Sciatic nerve (tissue), 2 donors: ENCODE data around the gene DUSP21. TPM values are rescaled to one million over a fixed set of nuclear protein-coding genes. Genes with fewer than 3 reads are reported as not detected.
"Not testable (repeated sequence)": the region's sequence is repeated elsewhere in the genome, so short reads cannot be mapped to it uniquely, and the experiment has no call there.

ENCODE experiments used
- ATAC-seq: fragments of 200-7000 bp; cut with Tn5 transposase; one replicate; pipeline ENCODE4 v1.9.1; 2020; ENCODE audit warnings: mild to moderate bottlenecking, moderate library complexity
- DNase-seq: peaks from one replicate; pipeline ENCODE4 v3.0.0-alpha.2; 2020; ENCODE audit warnings: low spot score
- intact Hi-C: fragments of 100-400 bp; cut with DNase I; formaldehyde crosslinking; loops from one replicate; pipeline ENCODE4 v1.14.2; 2022
- total RNA-seq: library from RNA; stranded (reverse); fragmentation: NEBNext Ultra II Directional; extraction: Animal tissue kit (Norgen Biotek cat#: 25700); gene quantifications from one replicate; pipeline ENCODE4 v1.2.1, GENCODE V29; 2021
- donor health status: DM: no; HTN: no; CAD: no.
- donor health status: DM: no; HTN: no; CAD: no.

DUSP21 gene
- not detected for total RNA-seq

DNA sequence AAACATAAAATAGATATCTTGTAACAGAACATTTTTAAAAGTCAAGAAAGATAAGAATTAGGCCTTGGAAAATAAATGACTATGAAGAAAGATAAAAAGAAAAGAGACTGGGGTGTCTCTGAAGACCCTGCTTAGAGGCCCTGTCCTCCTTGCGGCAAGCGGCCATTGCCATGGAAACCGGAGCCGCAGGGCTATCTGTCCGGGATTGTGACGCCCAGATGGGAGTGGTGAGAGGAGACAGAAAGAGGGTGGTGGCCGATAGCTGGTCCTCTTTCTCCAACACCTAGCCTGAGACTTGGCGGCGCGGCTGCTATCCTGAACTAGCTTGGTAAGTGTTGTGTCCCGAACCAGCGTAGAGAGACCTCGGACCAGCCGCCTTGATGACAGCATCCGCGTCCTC is at the start of gene DUSP21:
Gene DUSP21, plus strand, starts transcription at position 269 of the 400 bp plus-strand sequence. Its CDS starts 112 bp downstream, at position 381.
- intact Hi-C loops: no loop called here
- no peak for DNase-seq
- no peak for ATAC-seq

DNA sequence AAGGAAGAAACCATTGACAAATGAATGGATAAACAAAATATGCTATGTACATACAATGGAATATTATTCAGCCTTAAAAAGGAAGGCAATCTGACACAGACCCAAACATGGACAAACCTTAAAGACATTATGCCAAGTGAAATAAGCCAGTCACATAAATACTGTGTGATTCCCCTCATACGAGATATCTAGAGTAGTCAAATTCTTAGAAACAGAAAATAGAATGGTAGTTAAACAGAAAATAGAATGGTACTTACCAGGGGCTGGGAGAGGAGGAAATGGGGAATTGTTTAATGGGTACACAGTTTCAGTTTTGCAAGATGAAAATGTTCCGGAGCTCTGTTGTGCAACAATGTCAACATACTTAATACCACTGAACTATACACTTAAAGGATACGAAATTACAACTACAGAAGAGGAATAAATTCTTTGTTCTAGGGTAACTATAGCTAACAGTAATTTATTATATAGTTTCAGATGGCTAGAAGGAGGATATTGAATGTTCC is 47.8 kb upstream of the DUSP21 start:
- ATAC-seq (no peak), DNase-seq (no peak)
- intact Hi-C loops: no loop called here

DNA sequence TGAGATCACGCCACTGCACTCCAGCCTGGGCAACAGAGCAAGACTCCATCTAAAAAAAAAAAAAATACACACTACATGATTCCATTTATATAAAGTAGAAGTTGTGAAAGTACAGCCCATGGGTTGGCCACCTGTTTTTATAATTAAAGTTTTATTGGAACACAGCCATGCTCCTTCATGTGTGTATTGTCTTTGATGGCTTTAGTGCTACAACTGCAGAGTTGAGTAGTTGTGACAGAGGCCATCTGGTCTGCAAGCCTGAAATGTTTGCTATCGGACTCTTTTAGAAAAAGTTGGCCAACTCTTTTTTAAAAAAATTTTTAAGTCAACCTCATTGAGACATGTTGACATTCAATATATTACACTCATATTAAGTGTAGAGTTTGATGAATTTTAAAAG is 41.2 kb upstream of the DUSP21 start:
- intact Hi-C loops: no loop called here
- ATAC-seq (no peak), DNase-seq (no peak)

DNA sequence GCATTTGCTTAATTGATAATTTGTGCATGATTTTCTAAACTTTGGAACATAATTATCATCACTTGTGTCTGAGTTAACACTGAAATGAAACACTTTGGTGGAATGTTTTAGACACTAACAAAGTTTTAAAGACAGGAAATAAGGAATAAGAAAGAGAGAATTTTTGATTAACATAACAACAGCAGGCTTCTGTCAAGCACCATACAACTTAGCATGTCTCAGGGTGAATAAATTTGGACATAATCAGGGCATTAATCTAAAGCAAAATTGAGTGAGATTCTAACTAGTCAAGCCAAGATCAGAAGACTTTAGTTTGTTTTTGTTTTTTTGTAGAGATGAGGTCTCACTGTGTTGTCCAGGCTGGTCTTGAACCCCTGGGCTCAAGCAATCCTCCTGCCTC is 28.1 kb upstream of the DUSP21 start:
- intact Hi-C loops: no loop called here
- no peak for DNase-seq
- ATAC-seq: no peak

- intact Hi-C loops: no loop called here
- DNase-seq (no peak), ATAC-seq (no peak)
Observed at GRCh38 chrX:44816367-44816766, 27.5 kb upstream of the DUSP21 start.

DNA sequence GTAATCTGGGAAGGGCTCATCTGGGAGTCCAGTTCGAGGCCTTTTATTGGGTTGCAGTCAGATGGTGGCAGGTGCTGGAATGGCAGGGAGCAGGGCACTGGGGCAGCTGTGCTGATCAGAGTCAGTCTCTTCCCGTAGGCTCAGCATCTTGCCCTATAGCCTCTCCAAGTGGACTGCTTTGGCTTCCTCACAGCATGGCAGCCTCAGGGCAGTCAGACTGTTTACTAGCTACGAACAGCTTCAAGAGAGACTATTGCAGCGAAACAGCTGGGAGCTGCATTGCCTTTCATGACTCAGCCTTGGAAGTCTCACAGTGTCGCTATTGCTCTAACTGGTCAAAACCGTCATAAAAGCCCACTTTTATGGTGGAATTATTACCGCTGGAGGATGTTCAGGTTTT is 26.8 kb upstream of the DUSP21 start:
- no peak for ATAC-seq
- no peak for DNase-seq
- intact Hi-C loops: no loop called here

DNA sequence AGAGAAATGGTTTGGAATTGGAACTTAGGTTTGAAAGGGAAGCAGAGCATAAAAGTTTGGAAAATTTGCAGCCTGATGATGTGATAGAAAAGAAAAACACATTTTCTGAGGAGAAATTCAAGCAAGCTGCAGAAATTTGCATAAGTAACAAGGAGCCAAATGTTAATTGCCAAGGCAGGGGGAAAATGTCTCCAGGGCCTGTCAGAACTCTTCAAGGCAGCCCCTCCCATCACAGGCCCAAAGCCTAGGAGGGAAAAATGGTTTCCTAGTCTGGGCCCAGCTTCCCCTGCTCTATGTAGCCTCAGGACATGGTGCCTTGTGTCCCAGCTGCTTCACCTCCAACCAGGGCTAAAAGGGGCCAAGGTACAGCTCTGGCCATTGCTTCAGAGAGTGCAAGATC is 21.2 kb upstream of the DUSP21 start:
- DNase-seq (no peak), ATAC-seq (no peak)
- intact Hi-C loops: no loop called here

- DNase-seq, intact Hi-C loops: not testable (repeated sequence)
Observed at GRCh38 chrX:44823193-44823592, 20.6 kb upstream of the DUSP21 start.

GRCh38 chrX:44828008-44828605 is 15.7 kb upstream of the DUSP21 start:
- no peak for ATAC-seq
- intact Hi-C loops: no loop called here
- no peak for DNase-seq

More at GRCh38 chrX:44823193-44823592, 20.6 kb upstream of the DUSP21 start:
- ATAC-seq: not testable (repeated sequence)

DNA sequence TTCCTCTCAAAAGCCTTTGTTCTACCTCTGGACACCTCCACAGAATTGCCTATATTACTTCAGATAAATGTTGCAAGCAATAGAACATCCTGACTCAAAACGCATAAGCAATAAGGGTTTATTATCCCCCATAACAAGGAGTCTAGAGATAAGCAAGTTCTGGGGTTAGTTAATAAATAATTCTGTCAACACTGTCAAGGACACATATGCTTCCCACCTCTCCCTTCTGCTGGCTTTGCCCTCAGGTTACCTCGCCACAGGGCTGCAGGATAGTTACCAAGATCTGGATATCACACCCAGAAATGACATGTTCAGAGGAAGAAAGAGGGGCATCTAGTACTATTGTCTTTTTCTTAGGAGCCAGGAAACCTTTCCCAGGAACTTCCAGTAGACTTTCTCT is 14.0 kb upstream of the DUSP21 start:
- no peak for ATAC-seq
- intact Hi-C loops: no loop called here
- DNase-seq: no peak

GRCh38 chrX:44842550-44843317 is 1.1 kb upstream of the DUSP21 start:
- DNase-seq (no peak), ATAC-seq (no peak)
- intact Hi-C loops: no loop called here

- DNase-seq (no peak), ATAC-seq (no peak)
- intact Hi-C loops: no loop called here
Observed at GRCh38 chrX:44843318-44843702, 511 bp upstream of the DUSP21 start.

GRCh38 chrX:44844204-44844603 is 383 bp downstream of the DUSP21 start:
- DNase-seq (no peak), ATAC-seq (no peak)
- intact Hi-C loops: no loop called here

GRCh38 chrX:44850891-44851290 is 7.1 kb downstream of the DUSP21 start:
- DNase-seq, ATAC-seq, intact Hi-C loops: not testable (repeated sequence)

DNA sequence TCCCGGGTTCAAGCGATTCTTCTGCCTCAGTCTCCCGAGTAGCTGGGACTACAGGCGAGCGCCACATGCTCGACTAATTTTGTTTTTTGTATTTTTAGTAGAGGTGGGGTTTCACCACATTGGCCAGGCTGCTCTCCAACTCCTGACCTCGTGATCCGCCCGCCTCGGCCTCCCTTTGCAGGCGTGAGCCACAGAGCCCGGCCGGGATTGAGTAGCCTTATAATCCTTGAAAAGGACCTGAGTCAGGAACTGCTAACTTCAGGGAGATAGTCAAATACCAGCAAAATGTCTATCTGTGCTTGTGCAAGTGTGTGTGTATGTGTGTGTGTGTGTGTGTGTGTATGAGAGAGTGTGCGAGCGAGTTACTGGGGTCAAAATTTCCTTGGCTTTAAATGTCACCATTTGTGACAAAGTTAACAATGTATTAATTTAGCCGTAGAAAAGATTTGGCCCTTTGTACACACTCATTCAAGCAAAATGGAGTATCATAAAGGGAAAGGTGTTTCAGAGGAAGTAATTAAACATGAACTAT is 27.4 kb downstream of the DUSP21 start:
- ATAC-seq (no peak), DNase-seq (no peak)
- intact Hi-C loops: no loop called here

- intact Hi-C loops: no loop called here
- peak; percentile 31 for ATAC-seq
- peak; percentile 76 for DNase-seq
Observed at GRCh38 chrX:44871931-44872820, 28.4 kb downstream of the DUSP21 start.

DNA sequence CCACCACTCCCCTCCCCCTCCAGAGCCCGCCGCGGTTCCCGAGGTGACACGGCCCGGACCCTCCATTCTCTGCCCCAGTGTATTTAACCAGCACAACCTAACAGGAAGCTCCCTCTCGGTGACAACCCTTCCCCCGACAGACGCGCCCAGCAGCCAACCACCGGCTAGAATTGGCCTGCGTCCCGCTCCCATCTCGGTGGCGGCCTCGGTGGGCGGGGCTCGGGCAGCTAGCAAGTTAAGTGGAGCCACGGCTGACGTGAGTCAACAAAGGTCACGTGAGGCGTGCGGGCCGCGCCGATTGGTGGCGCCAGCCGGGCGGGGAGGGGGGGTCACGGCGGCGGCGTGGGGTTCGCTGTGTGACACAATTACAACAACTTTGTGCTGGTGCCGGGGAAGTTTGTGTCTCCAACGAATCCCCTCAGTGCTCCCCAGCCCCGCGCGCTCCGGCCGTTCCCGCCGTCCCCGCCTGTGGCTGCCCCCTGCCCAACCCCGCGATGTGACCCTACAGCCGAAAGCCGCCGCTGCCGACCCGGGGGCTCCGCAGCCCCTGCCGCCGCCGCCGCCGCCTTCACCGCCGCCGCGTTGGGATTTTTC is 29.1 kb downstream of the DUSP21 start, which contains the start of gene KDM6A:
Gene KDM6A, plus strand, starts transcription at position 368 of the 594 bp plus-strand sequence. CDS start 364 bp downstream, outside the sequence.
- peak; percentile 98 for ATAC-seq
- DNase-seq: peak; percentile 100
- intact Hi-C loops: no loop called here

DNA sequence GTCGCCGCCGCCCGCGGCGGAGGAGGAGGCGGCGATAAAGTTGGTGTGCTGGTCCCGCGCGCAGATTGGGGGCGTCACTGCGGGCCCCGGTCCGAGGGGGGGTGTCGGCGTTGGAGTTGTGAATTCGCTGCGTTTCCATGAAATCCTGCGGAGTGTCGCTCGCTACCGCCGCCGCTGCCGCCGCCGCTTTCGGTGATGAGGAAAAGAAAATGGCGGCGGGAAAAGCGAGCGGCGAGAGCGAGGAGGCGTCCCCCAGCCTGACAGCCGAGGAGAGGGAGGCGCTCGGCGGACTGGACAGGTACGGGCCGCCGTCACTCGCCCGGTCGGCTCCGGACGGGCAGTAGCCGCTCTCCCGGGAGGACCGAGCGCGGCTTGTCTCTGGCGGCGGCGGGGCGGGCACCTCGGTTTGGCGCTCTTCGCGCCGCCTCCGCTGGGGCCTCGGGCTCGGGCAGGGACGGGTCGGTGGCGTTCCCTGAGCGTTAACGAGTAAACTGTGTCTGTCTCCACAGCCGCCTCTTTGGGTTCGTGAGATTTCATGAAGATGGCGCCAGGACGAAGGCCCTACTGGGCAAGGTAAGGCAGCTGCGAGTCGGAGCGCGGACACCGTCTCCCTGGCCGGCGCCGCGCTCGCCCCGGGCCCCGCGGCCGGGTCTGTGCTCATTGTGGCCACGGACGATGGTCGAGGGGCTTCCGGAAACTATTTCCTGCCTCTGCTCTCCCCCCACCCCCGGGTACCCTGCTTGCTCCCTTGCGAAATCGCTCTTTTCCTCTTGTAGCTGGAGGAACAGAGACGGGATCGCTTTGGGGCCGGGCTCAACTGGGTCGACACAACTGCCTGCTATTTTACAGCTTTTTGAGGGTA is 29.8 kb downstream of the DUSP21 start:
- DNase-seq: peak; percentile 80
- peak; percentile 13 for ATAC-seq
- intact Hi-C loops: no loop called here
